GM18507 (cell line): Measurements from ENCODE around the gene PHF19.
A peak's percentile ranks its signal among the peaks of the same experiment; 100 is the strongest.

Source experiments
- DNase-seq: peaks from one replicate; pipeline ENCODE4 v3.0.0; 2011; ENCODE audit warnings: low read depth; ENCODE audit not compliant: insufficient read length; ENCODE audit errors: extremely low spot score
- FAIRE-seq: peaks from 2 replicates; lab custom pipeline; 2011; peaks lifted over from hg19 to GRCh38; lab: Jason Lieb, UNC

PHF19 gene

DNA sequence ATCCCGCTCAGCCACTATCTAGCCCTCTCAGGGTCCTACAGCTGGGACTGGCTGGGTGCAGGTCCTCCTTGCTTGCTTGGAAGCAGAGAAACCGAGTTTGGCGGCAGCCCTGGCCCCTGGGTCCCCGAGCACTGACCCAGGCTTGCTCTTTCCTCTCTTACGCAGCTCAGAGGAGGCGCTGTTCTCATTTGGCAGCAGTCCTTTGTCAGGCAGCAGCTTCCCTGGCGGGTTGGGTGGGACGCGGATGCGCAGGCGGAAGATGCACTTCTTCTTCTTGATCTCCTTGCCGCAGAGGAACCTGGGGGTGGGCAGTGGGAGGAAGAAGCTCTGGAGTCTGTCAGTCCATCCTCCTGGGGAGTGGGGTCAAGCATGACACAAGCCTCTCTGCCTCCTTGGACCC lies 14.5 kb downstream of the PHF19 start:
- DNase-seq (no peak), FAIRE-seq (no peak)

DNA sequence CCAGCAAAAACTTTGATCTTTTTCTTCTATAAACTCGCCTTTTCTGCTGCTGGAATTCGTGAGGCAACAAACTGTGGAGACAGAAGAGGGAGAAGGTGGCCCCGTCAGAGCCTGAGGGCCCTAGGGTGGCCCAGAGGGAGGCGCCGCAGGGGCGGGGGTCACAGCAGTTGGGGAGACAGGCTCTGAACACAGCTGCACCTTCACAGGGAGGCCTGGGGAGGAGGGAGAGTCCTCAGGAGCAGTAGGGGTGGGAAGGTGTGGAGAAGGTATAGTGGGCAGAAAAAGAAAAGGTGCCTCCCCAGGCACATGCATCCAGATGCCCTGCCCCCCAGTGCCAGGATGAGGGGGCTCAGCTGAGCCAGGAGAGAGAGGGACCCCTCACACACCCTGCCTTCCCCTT lies 15.1 kb downstream of the PHF19 start:
- DNase-seq = no peak
- no peak for FAIRE-seq

DNA sequence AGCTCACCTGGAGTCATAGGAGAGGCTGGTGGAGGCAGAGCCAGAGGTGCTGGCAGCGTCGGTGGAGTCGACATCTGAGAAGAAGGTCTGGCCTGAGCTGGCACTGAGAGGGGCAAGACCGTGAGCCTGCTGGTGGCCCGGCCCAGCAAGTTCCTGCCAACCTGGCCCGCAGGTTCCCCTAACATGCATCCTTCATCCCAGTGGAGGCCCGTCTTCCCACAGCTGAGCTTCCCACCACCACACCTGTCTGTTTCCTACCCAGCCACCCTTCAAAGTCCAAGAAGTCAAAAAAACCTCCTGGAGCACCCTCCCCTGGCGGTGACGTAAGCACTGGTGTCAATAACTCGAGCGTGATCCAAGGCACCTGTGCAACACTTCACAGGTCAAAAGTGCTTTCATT lies 16.9 kb downstream of the PHF19 start:
- DNase-seq (no peak), FAIRE-seq (no peak)

DNA sequence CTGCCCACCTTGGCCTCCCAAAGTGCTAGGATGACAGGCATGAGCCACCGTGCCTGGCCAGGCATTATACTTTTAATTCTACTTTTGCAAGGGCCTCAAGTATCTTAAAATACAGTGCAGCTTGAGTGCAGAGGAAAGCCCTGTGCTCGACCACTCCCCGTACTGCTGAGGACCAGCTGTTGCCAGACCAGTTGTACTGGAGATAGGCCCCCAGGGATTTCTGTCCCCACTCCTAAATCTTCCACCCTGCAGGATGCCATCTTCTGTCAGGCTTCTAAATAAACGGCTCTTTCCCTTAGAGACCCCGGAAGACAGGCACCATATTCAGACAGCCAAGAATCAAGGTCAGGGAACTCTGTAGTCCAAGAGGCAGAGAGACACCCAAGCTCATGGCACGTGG lies 17.6 kb downstream of the PHF19 start:
- FAIRE-seq (no peak), DNase-seq (no peak)

DNA sequence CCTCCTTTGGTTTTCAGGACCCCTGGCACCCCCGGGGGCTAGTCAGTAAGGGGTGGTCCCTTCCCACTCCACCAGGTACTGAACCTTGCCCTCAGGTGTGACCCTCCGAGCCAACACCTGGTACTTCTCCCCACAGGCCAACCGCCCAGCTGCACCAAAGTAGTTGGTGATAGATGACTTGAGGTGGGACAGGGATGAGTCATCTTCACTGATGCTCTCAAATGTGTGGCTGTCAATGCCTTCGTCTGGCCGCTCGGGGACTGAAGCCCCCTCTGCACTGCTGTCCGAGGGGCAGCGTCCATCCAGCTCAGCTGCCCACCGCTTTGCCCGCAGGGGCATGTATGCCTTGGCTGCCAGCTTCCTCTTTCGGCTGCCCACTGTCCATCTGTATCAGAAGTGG lies 19.1 kb downstream of the PHF19 start:
- DNase-seq = no peak
- no peak for FAIRE-seq

DNA sequence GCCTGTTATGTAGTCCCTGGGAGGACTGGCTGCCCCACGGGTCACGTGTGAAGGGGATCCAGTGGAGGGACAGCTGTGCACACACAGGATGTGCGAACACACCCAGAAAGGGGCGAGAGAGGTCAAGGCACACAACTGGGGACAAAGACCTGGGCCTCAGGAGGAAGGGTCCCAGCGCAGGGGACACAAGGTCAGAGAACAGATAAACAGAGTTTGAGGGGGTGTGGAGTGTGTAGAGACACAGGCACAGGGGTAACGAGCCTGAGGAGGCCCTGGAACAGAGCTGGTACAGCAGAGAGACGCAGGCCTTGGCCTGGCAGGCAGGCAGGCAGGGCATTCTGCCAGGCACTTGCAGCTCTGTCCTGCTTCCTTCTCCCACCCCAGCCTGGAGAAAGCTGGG lies 19.5 kb downstream of the PHF19 start:
- no peak for FAIRE-seq
- DNase-seq = no peak

DNA sequence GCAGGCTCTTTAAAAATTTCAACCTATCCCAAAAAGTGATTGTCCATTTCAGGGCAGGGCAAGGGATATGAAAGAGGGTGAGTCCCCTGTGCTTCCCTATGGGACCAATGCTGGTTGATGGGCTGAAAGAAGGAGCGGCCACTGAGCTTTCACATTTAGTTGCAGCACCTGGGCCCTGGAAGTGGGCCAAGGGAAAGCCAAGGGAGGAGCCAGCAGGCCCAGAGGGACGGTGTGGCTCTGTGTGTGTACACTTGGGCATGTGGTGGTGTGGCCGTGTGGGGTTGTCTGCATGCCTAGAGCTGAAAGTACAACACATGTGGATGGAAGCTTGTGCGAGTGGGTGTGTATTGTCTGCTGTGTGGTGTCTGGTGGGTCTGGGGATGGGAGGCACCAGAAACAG lies 20.3 kb downstream of the PHF19 start:
- DNase-seq (no peak), FAIRE-seq (no peak)

DNA sequence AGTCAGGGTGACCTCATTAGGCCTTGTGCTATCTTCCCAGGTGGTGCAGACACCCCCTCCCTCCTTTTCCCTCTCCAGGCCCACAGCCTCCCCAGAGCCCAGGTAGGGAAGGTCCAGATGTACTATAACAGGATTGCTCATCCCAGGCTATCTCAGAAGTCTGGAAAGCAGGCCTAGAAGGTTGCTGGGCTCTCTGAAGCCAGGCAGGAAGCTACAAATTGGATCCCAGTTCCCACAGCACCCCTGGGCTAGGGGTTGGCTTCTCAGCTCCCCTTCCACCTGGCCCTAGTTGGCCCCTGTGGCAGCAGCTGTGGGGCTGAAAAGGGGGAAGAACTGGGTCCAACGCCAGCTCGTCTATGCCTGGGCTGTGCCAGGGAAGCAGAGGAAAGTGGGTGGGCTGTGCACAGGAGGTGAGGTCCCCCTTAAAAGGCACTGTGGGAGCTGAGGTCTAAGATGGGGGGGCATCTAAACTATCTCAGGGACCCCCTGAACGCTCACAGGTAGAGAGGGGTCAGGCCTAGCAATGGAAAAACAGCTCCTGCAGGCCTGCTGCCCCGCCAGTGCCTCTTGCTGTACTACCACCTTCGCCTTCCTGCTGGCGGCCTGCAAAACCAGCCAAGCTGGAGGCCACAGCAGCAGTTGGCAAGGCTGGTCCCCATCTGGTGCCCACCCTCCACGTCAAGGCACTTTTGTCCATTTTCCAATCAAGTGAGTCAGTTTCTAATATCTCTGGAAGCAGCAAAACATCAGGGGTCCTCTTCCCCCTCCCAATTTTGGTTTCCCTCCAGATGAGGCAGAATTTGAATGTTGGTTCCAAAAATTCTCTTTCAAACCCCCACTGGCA lies 20.9 kb downstream of the PHF19 start:
- DNase-seq = no peak

DNA sequence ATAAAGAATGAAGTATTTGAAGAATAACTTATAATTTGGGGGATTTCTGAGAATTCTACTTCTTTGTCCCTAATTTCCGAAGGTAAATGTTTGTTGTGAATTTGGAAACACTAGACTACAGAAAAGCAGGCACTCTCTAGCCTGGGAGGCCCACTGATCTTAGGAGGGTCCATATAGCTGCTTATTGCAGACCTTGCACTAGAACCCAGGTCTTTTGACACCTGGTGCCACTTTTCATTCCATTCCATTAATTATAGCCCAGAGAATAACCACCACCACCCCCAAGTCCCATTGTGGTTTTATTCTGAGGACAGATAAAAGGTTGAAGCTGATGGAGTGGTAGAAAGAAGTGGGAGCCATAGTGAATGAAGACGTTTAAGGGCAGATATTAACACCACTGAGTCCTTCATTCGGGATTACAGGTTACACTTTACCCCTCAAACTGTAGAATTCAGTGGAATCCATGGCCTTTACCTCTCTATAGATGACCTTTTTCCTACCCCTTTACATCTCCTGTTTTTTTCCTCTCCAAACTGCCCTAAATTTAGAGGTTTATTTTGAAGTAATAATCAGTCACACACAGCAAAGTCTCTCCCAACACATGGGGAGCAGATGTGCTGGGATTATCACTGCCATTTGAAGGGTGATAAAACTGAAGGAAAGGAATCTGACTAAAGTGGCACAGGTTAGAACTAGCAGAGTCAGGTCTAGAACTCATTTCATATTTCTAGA lies 22.2 kb downstream of the PHF19 start:
- FAIRE-seq (no peak), DNase-seq (no peak)

More for the DNA sequence above, 20.9 kb downstream of the PHF19 start:
- no peak for FAIRE-seq

DNA sequence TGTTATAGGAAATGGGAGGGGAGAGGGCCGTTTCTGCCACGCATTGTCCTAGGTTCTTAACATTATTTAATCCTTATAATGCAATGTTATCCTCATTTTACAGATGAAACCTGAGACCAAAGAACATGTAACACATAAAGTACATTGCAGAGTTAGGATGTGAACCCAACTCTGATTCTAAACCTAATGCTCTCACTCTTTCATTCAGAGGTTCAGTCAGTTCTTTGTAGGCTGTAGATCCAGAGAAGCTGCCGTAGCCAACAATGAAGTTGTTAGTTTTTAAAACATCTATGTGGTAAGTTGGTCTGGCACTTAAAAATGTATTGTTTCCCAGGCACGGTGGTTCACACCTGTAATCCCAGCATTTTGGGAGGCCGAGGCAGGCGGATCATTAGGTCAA lies 23.8 kb downstream of the PHF19 start:
- FAIRE-seq = no peak
- no peak for DNase-seq

DNA sequence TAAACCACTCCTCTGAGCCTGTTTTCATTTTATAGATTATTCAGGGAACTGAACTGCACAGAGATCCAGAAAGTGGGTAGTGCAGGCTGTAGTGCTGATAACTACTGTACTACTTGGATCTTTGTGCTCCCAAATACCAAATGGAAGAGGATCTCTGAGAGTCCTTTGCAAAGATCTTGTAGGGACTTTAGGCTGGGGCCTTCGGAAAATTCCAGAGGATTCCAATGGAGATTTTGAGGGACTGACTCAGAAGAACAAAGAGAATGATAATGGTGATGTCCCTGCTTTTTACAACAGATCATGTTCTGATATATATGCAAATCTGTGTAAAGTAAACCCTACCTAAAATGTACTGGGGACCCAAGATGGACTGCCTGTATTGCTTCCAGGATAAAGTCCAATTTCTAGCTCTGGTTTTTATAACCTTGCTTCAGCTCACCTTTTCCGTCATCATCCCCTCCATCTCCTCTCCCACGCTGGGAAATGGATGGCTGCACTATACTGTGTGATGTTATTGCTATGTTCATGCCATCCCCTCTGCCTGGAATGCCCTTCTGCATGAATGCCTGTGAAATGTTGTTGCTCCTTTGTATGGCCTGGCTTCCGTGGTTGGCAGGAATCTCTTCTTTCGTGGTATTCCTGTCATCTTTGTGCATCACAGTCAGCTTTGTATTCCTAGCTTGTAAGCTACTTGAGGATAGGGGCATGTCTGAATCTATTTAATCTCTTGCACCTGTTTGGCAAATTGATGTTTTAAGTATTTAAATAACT lies 24.6 kb downstream of the PHF19 start:
- DNase-seq = no peak
- FAIRE-seq = no peak

DNA sequence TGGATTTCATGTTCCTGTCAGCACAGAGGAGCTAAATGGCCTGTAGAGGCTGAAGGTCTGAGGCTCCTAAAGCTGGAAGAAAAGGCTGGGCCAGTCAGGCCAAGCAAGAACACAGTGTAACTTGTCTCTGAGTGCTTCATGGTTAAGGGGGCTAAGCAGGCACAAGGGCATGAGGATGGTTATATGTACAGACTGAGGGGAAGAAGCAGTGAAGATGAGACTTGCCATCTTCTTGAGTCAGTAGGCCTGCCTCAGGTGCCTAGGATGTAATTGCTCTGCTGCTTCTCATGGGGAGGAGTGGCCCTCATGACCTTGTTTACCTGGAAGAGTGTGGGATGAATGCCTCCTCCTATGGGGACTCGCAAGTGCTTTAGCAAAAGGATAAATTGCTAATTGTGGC lies 25.5 kb downstream of the PHF19 start:
- FAIRE-seq = no peak
- no peak for DNase-seq

DNA sequence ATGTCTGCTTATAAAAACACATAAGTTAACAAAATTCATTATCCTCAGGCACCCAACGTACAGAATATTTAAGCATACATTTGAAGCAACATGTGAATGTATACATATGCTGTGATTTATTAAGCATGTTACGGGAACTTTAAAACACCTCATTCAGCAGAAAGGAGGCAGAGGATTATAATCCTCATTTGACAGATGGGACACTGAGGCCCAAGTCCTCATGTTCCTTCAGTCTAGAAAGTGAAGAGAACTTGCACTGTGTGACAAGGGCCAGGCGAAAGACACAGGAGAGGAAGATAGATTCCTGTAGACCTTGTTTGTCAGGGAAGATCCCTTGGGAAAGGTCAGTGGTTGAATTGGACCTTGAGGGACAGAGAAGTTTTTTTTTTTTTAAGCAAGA lies 26.7 kb downstream of the PHF19 start:
- FAIRE-seq (no peak), DNase-seq (no peak)

DNA sequence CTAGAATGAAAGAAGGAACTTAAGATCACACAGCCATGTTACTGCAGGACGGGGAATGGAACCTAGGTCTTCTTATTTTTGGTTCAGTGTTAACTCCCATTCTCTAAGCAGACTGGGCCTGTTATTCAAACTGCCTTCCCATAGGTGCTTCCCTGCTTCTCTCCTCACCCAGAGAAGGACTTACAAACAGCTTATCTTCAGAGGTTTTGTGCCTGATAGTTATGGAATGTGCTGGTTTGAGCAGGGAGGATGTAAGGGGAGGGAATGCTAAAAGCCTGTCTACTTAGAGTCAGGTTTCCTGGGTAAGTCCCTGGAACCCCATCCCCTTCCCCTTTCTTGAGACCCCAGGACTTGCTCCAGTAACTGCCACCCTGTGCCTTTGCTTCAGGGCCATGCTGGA lies 30.1 kb downstream of the PHF19 start:
- FAIRE-seq = no peak
- DNase-seq = no peak

DNA sequence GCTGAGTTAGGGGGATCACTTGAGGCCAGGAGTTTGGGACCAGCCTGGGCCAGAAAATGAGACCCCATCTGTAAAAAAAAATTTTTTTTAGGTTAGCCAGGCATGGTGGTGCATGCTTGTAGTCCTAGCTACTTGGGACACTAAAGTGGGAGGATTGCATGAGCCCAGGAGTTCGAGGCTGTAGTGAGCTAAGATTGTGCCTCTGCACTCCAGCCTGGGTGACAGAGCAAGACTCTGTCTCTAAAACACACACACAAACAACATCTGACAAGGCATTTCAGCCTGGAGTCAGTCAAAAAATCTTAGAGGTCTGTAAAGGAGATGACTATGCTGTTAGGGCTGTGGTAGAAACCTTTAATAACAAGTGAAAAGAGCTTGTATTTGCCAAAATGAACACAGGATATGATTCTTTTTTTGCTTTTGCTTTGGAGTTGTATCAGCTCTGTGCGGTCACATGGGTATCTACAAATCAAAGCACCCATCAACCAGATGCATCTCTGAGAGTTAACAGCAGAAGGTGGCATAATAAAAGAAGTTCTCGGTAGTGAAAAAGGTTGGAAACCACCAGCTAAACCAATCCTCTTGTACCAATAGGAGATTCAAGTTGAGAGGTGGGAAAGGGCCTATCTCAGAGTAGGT lies 30.6 kb downstream of the PHF19 start:
- FAIRE-seq (no peak), DNase-seq (no peak)

DNA sequence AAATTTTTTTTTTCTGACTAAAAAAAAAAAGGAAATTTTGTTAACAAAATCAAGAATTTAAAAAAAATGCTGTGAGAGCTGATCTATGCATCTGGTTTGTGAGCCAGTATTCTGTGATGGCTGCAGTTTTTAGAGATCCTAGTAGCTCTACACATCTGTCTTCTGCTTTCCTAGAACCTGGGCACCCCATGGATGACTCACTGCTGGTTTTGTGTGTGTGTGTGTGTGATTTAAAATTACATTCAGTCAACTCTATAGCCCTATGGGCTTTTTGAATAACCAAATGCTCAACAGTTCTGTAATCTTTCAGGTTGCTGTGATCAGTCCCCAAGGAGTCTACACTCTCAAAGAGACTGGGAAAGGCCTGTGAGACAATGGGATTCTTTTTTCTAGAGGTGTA lies 31.7 kb downstream of the PHF19 start:
- no peak for DNase-seq
- no peak for FAIRE-seq

DNA sequence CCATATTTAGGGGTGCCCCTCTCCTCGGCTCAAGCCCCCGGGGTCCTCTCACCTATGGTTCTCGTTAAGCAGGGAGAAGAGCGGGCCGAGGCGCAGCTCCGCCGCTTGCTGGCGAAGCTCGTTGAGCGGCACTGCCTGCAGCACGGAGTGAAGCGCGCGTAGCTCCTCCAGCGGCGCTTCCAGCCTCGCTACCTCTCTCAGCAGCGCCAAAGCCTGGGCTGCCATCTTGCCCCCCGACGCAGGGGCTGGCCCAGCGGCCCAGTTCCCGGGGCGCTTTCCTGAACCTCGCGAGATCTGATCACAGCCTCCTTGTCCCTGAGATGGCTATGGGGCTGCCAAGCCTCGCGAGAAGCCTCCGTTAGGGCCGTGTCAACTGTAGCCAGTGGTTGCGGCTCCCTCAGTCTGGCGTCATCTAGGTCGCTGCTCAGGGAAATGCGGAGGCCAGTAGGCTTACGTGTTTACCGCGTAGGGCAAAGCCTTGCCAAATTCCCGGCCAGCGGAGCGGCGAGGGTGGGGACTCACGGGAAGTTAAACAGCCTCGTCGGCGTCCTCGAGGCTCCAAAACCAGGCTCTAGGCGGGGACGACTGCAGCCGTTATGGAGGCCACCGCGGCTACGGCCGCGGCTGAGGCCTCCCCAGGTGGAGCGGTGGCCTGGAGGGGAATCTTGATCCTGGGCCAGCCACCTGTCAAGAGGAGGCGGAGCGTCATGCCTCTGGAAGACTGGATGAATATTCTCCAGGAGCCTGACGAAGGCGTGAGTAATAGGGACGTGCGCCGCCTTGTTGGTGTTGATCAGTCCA lies 34.1 kb downstream of the PHF19 start, which contains the start of gene PSMD5:
Gene PSMD5, minus strand, starts transcription at position 238 of the 801 bp plus-strand sequence. Its CDS starts 13 bp downstream, at position 225.
- FAIRE-seq = peak; percentile 97
- peak; percentile 99 for DNase-seq

DNA sequence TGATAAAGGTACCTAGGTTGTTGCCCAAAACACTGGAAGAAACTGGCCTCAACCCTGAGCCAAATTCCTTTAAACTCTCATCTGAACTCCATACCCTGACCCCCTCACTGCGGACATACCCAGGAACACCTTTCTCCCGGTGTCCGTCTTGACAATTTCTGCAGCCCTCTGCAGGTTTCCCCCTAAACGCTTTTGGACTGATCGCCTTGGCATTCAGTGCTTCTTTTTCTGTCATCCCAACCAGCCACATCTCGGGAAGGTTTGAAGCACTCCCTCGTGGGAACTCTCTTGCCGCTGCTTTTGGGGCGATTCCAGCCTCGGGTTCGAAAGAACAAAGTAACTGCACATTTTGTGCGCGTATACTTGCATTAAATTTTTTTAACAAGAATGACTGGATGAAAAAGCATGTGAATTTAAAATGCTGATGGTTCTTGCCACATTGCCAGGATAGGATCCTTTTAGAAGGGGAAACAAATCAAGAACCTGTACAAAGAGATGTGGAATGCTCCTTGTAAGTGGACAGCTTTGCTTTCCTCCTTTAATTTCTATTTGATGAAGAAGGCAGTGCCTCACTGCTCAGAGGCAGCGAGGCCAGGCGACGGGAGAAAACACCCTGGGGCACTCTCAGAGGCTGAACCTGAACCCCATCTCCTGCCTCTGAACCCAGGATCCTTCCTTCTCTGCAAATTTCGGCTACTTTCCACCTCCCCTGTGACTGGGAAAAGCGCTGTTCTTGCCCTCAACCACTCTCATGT lies 34.9 kb downstream of the PHF19 start:
- DNase-seq = no peak
- no peak for FAIRE-seq
